Sigmoid colon (tissue), 7 donors: ENCODE measurements around the gene ENAH. TPM values are rescaled to one million over a fixed set of nuclear protein-coding genes. Genes with fewer than 3 reads are reported as not detected.

ENCODE experiments used
- DNase-seq: peaks from one replicate; pipeline ENCODE4 v3.0.0-alpha.2; 2019
- H3K27ac ChIP-seq, 4 donors: fragments of 200-600 bp; sonication (generic); one replicate each; pipeline ENCODE4 v1.5.1; 2016 to 2019; ENCODE audit warnings: mild to moderate bottlenecking in 1 of 4
- H3K27me3 ChIP-seq, 3 donors: fragments of 200-600 bp; sonication (generic); one replicate each; pipeline ENCODE4 v1.5.1; 2019; ENCODE audit warnings: mild to moderate bottlenecking in 1 of 3
- H3K36me3 ChIP-seq, 4 donors: fragments of 200-600 bp; sonication (generic); one replicate each; pipeline ENCODE4 v1.5.1; 2016 to 2019
- H3K4me1 ChIP-seq, 4 donors: fragments of 200-600 bp; sonication (generic); one replicate each; pipeline ENCODE4 v1.5.1; 2017 to 2019
- H3K4me3 ChIP-seq, 4 donors: fragments of 200-600 bp; sonication (generic); one replicate each; pipeline ENCODE4 v1.5.1; 2017 to 2019; ENCODE audit warnings: mild to moderate bottlenecking in 2 of 4, moderate library complexity in 1 of 4
- H3K9me3 ChIP-seq, 4 donors: fragments of 200-600 bp in 3 of 4; sonication (generic) in 3 of 4; one replicate each; pipeline versions ENCODE4 v1.5.1 to v1.6.1; 2013 to 2019
- CTCF ChIP-seq, 4 experiments: fragments of 450-650 bp in 3 of 4; fragments of 200-600 bp in 1 of 4; IDR thresholded peaks; one replicate each; pipeline ENCODE4 v1.5.1; 2016 to 2019; ENCODE audit warnings: antibody characterized with exemption in 4 of 4, mild to moderate bottlenecking in 3 of 4, moderate library complexity in 2 of 4
- EP300 ChIP-seq, 4 donors: sonication (generic); formaldehyde crosslinking; IDR thresholded peaks; one replicate each; pipeline ENCODE4 v1.6.1; 2017; ENCODE audit warnings: antibody characterized with exemption in 4 of 4
- POLR2A ChIP-seq, 2 donors: fragments of 450-650 bp; IDR thresholded peaks; one replicate each; pipeline ENCODE4 v1.6.1; 2016; ENCODE audit warnings: antibody characterized with exemption in 2 of 2, mild to moderate bottlenecking in 2 of 2, moderate library complexity in 2 of 2
- POLR2AphosphoS5 ChIP-seq, 4 donors: sonication (generic); formaldehyde crosslinking; IDR thresholded peaks; one replicate each; pipeline ENCODE4 v1.6.1; 2017; ENCODE audit warnings: antibody characterized with exemption in 4 of 4
- WGBS, 2 donors: extraction: QIAGEN DNeasy Blood & Tissue Kit; methylation state at CpG; one replicate each; pipeline ENCODE4 v1.1.7; 2013; 5-methylcytosine and 5-hydroxymethylcytosine counted together
- intact Hi-C: fragments of 100-400 bp; cut with DNase I; formaldehyde crosslinking; loops from one replicate; pipeline ENCODE4 v1.15.1; 2023
- polyA plus RNA-seq, 3 donors: library from polyadenylated mRNA; stranded (reverse); fragments of 200-250 nt; gene quantifications; one replicate each; pipeline ENCODE4 v1.2.3, GENCODE V29; 2013
- total RNA-seq, 4 donors: library from RNA; depleted of rRNA; stranded (reverse); fragments of >200 nt; gene quantifications; one replicate each; pipeline ENCODE4 v1.1.0, GENCODE V29; 2016
- donor health status: healthy with polysubstance abuse.
- donor health status: Bipolar disorder and iron deficiency.
- donor health status: healthy.

Gene ENAH
- total and polyA plus RNA-seq, 7 donors, result 9.6 to 197 (median 92.2) TPM

DNA sequence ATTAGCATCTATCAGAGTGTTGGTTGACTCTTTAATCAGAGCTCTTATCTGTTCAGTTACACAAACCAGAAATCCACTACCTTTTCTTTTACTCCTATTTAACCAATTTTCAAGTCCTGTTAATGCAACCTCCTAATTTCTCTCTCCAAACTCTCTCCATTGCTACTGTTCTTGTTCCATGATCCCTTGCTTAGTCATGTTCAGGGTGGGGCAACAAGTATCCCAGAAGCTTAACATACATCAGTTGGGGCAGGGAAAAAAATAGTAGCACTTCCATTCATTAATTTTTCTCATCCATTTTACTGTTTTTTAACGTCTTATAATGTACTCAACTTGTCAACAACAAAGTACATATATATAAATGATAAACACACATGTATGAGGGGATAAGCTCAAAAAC is 113.9 kb downstream of the ENAH start:
- no peak overlapping the region for H3K27ac ChIP-seq
- DNase-seq, result no peak
- 78 to 80% methylated on average over 1 of the region's 1 CpG for WGBS, 2 donors
- H3K36me3 ChIP-seq, result no peaks in the 10 kb centered on the region
- H3K4me3 ChIP-seq, result no peak overlapping the region
- H3K4me1 ChIP-seq, result peaks cover 0 to 88% (median 70%) of the 10 kb centered on the region in 4 donors
- TF ChIP-seq POLR2A (IDR thresholded peaks at IDR 0.05), result no peak
- TF ChIP-seq POLR2AphosphoS5 (IDR thresholded peaks at IDR 0.05), result no peak
- no peak for TF ChIP-seq CTCF (IDR thresholded peaks at IDR 0.05)
- no peak for TF ChIP-seq EP300 (IDR thresholded peaks at IDR 0.05)
- no peaks in the 10 kb centered on the region for H3K27me3 ChIP-seq
- intact Hi-C loops, result no loop called here
- H3K9me3 ChIP-seq, result no peaks in the 10 kb centered on the region

DNA sequence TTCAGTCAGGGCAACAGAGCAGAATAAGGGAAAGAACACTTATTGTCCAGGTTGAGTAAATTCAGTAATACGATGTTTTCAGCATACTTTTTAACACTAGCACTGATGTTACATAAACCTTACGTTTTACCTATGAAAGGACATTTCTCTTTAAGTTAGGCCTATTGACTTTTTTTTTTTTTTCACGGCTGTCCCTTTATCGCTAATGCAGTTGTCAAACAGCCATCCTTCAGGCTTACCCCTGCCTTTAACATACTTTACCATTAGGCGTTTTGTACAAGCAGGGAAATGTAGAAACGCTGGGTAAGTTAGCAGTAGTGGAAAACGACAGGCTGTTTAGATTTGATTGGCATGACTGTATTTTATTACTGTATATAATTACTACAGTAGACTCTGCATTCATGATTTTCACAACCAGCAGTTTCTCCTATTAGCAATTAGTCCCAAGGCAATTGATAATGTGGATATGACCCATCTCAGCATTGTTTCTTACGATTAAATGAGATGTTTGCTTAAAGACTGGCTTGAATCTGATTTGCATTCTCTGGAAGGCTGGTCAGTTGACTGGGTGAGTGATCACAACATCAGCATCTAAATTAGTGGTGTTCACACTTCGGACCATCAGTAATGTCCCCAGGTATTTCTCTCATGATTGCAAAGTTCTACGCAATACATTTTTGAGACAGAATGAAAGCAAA is 115.2 kb downstream of the ENAH start:
- Histone ChIP-seq H3K4me1 (peaks cover 0 to 89% (median 73%) of the 10 kb centered on the region in 4 donors), H3K27ac (no peak overlapping the region), H3K9me3 (no peaks in the 10 kb centered on the region), H3K27me3 (no peaks in the 10 kb centered on the region), H3K36me3 (no peaks in the 10 kb centered on the region), H3K4me3 (no peak overlapping the region)
- intact Hi-C loops, result no loop called here
- WGBS, 2 donors, result 71 to 79% methylated on average over 10 of the region's 10 CpGs
- no peak for DNase-seq
- TF ChIP-seq EP300 (IDR thresholded peaks at IDR 0.05) (no peak), CTCF (IDR thresholded peaks at IDR 0.05) (no peak)

- intact Hi-C loops, result no loop called here
- WGBS, 2 donors, result 93 to 95% methylated on average over 6 of the region's 6 CpGs
Measured at GRCh38 chr1:225535280-225535679, 117.6 kb downstream of the ENAH start.

GRCh38 chr1:225534772-225535171 is 118.2 kb downstream of the ENAH start:
- H3K27me3 ChIP-seq, result no peaks in the 10 kb centered on the region
- peaks cover 0 to 2% (median 0%) of the 10 kb centered on the region in 4 donors for H3K36me3 ChIP-seq
- H3K4me1 ChIP-seq, result peaks cover 0 to 68% (median 49%) of the 10 kb centered on the region in 4 donors
- WGBS, 2 donors, result 84 to 90% methylated on average over 2 of the region's 2 CpGs
- H3K27ac ChIP-seq, result no peak overlapping the region
- DNase-seq, result no peak
- no peak for TF ChIP-seq EP300 (IDR thresholded peaks at IDR 0.05)
- no peak for TF ChIP-seq CTCF (IDR thresholded peaks at IDR 0.05)
- no peak for TF ChIP-seq POLR2A (IDR thresholded peaks at IDR 0.05)
- no peak for TF ChIP-seq POLR2AphosphoS5 (IDR thresholded peaks at IDR 0.05)
- intact Hi-C loops, result no loop called here
- H3K4me3 ChIP-seq, result no peak overlapping the region
- no peaks in the 10 kb centered on the region for H3K9me3 ChIP-seq

More at GRCh38 chr1:225535280-225535679, 117.6 kb downstream of the ENAH start:
- no peak for DNase-seq
- Histone ChIP-seq H3K4me1 (peaks cover 0 to 71% (median 53%) of the 10 kb centered on the region in 4 donors), H3K9me3 (no peaks in the 10 kb centered on the region), H3K4me3 (no peak overlapping the region), H3K27me3 (no peaks in the 10 kb centered on the region), H3K27ac (no peak overlapping the region), H3K36me3 (no peaks in the 10 kb centered on the region)
- TF ChIP-seq POLR2AphosphoS5 (IDR thresholded peaks at IDR 0.05) (no peak), POLR2A (IDR thresholded peaks at IDR 0.05) (no peak), CTCF (IDR thresholded peaks at IDR 0.05) (no peak), EP300 (IDR thresholded peaks at IDR 0.05) (no peak)

DNA sequence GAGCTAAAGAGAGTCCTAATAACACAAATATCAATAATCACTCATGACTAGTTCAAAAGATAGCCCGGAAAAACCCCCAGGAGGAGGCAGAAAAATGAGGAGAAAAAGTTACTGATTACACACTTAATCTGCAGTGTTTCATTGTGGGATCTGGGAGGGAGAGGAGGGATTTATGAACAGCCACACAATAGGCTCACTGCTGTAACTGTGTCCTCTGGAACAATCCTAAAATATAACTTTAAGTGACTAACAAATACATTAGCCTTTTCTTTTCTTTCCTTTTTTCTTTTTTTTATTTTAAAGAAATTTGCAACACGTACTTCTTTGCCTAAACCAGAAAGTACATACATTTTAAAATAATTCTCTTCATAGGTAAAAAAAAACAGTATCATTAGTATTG is 118.8 kb downstream of the ENAH start:
- Histone ChIP-seq H3K27ac (peak overlapping the region in 2 of 4 donors; percentile 39 to 62), H3K27me3 (no peaks in the 10 kb centered on the region), H3K4me3 (no peak overlapping the region), H3K4me1 (peaks cover 0 to 68% (median 45%) of the 10 kb centered on the region in 4 donors), H3K9me3 (no peaks in the 10 kb centered on the region), H3K36me3 (peaks cover 0 to 4% (median 0%) of the 10 kb centered on the region in 4 donors)
- no peak for DNase-seq
- TF ChIP-seq POLR2A (IDR thresholded peaks at IDR 0.05), result no peak
- no peak for TF ChIP-seq POLR2AphosphoS5 (IDR thresholded peaks at IDR 0.05)
- no peak for TF ChIP-seq CTCF (IDR thresholded peaks at IDR 0.05)
- TF ChIP-seq EP300 (IDR thresholded peaks at IDR 0.05), result no peak
- 43 to 81% methylated on average over 2 of the region's 2 CpGs for WGBS, 2 donors
- intact Hi-C loops, result no loop called here
